ENCODE results near the gene SYNE2.

- TF ChIP-seq, protein P1, sequence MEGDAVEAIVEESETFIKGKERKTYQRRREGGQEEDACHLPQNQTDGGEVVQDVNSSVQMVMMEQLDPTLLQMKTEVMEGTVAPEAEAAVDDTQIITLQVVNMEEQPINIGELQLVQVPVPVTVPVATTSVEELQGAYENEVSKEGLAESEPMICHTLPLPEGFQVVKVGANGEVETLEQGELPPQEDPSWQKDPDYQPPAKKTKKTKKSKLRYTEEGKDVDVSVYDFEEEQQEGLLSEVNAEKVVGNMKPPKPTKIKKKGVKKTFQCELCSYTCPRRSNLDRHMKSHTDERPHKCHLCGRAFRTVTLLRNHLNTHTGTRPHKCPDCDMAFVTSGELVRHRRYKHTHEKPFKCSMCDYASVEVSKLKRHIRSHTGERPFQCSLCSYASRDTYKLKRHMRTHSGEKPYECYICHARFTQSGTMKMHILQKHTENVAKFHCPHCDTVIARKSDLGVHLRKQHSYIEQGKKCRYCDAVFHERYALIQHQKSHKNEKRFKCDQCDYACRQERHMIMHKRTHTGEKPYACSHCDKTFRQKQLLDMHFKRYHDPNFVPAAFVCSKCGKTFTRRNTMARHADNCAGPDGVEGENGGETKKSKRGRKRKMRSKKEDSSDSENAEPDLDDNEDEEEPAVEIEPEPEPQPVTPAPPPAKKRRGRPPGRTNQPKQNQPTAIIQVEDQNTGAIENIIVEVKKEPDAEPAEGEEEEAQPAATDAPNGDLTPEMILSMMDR (IDR thresholded peaks at IDR 0.05; ENCODE audit: low read depth, low read length, poor library complexity, severe bottlenecking): no peak
- TF ChIP-seq EZH2phosphoT487 (IDR thresholded peaks at IDR 0.05; ENCODE audit: borderline replicate concordance, low read length): no peak
These were observed 211.6 kb downstream of the SYNE2 start for GRCh38 chr14:64064447-64064846.
